ENCODE measurements around the gene TUBE1.

The TUBE1 gene

GRCh38 chr6:112036088-112036637 is 51.1 kb downstream of the TUBE1 start:
- no peak for DNase-seq (ENCODE audit: low read depth, low spot score)

DNA sequence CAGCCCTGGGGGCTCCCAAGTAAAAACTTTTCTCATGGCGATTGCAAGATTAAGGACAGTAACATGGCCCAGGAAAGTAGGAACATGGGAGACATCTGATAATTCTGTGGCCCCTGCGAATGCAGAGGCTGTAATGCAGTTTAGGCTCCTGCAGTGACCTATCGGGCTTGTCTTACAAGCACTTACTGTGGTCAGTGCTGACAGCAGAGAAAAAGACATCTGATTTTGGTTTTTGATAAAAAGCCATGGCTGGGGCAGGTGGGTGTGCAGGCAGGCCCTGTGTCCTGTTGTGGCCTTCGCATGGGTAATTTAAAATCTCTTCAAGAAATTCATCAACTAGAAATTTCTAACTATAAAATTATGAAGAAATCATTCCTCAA is 52.7 kb downstream of the TUBE1 start:
- DNase-seq (ENCODE audit: low read depth, low spot score) = no peak

DNA sequence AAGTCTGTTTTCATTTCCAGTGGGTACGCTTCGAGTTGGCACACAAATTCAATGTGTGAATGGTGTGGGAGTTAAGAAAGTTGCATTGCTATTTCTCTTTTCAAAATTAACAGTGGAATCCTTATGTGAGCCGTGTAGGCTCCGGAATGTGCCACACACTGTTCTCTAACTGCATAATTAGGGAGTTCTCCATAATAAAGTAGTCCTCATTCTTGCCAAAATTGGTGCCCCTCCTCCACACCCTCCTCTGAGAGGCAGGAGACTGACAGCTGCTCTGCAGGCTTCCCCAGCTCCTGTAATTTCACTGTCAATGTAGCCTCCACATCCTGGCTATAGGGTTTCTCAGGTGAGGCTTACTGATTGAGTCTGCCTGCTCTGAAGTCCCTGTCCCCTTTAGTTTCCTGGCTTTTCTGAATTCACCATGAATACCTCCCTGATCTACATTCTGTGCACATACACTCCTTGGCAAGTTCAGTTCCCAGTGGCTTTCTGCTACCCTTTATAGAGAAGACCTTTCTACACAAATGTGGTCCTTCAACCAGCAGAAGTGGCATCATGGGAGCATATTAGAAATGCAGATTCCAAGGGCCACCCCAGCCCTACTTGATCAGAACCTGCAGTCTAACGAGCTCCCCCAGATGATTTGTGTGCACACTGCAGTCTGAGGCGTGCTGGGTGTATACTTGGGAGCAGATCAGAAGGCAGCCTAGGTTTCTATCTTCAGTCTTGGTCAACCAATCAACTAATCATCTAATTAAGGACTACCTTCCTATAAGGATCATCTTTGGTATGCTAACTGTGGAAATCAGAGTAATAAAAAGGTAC is 53.3 kb downstream of the TUBE1 start:
- DNase-seq (ENCODE audit: low read depth, low spot score) = no peak

- no peak for DNase-seq (ENCODE audit: low read depth, low spot score)
These were observed 54.6 kb downstream of the TUBE1 start for GRCh38 chr6:112032728-112033127.

- DNase-seq (ENCODE audit: low read depth, low spot score) = no peak
These were observed 55.3 kb downstream of the TUBE1 start for GRCh38 chr6:112031960-112032359.

- no peak for DNase-seq (ENCODE audit: low read depth, low spot score)
These were observed 56.2 kb downstream of the TUBE1 start for GRCh38 chr6:112030961-112031660.

DNA sequence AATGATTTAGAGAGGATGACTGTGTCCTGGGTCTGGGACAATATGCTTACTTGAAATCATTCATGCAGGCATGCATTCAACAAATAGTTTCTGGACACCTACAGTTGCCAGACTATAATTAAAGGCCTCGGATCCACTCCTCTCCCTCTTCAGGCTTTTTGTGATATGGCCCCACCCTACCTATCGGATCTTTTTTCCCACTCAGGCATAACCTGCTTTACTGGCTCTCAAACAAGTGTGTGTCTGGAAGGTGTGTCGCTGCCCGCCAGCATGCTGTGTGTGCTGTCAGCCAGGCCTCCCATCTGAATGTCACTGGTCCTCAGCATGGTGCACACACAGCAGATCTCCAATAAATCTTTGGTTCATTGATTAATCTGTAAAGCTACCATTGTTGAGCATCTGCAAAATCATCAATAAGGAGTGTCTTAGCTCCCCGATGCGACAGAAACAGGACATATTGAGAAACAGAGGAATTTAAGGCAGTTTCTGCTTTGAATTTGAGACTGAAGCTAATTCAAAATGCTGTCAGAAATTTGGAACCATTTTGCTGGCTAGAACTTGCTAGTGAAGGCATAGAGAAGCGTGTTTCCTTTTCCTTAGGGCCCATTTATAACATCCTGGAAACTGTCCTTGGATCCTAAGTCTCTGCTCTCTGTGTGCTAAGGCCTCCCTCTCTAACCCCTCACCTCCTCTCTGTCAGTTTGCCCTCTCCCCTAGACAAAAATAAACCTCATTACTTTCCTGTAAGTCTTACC is 56.9 kb downstream of the TUBE1 start:
- DNase-seq (ENCODE audit: low read depth, low spot score) = no peak

- DNase-seq (ENCODE audit: low read depth, low spot score) = peak; percentile 40
These were observed 58.0 kb downstream of the TUBE1 start for GRCh38 chr6:112029045-112029822.

- peak; percentile 31 for DNase-seq (ENCODE audit: low read depth, low spot score)
These were observed 59.2 kb downstream of the TUBE1 start for GRCh38 chr6:112027942-112028674.

DNA sequence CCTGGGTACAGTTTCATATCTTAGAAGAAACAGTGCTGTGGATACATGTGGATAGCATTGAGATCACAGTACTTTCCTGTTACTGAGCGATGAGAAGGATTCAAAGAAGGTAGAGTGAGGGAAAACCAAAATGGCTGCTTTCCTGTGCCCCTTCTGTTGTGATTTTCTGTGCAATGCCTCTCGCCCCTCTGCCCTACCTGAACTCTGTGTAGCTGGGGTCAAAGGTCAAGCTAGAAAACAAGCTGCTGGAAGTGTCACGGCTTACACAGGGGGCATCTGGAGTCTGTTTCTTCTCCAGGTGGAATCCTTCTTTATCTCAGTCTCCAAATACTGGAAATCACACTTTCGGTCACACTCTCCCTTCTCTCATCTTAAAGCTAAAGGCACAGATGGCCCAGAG is 60.3 kb downstream of the TUBE1 start:
- no peak for DNase-seq (ENCODE audit: low read depth, low spot score)

- DNase-seq (ENCODE audit: low read depth, low spot score) = no peak
These were observed 62.8 kb downstream of the TUBE1 start for GRCh38 chr6:112024464-112024863.

GRCh38 chr6:112022749-112023148 is 64.5 kb downstream of the TUBE1 start:
- no peak for DNase-seq (ENCODE audit: low read depth, low spot score)

DNA sequence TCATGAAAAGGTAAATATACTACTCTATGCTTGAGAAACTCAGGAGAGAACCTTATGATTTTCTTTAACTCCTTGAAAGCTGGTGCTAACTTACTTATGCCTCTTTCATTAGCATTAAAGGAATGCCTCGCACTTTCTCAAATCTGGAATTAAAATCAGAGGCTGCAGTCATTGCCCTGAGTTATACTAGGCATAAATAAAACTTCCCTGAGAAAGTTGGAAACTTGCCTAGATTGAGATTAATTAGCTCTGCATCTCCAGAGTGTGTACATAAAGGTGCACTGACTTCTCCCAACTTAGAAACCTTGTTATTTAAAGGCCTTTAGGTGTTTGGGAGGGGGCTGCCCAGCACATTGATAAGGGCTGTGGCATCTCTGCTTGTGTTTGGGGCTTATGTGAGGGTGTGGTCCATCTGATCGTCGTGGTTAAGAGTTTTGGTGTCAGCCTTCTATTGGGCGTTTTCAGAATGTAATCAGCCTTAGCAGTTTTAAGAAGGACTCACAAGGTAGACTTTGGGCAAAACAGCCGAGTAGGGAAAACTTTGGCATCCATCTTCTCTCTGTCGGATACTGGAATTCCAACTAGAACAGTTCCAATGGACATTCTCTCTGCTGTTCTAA is 65.5 kb downstream of the TUBE1 start:
- DNase-seq (ENCODE audit: low read depth, low spot score) = no peak
